Measurements from ENCODE around the gene PLA2G4E.

PLA2G4E gene

DNA sequence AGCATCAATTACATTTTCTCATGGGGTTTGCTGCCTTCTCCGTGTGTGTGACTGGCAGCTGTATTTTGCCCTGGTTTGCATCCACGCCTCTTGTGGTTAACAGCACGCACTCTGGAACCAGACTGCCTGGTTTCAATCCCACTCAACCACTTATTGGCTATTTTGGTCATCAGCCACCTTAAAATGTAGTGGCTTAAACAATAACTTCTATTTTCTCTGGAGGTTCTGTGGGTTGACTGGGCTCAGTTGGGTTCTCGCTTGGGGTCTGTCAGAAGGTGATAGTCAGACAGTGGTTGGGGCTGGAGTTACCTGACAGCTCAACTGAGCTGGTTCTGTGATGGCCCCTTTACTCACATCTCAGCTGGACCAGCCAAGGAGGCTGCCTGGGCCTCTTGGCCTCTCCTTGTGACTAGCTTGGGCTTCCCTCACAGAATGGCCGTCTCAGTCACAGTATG lies 85.2 kb downstream of the PLA2G4E start:
- no peak overlapping the region for H3K4me3 ChIP-seq (ENCODE audit: low read length)
- H3K9me3 ChIP-seq (ENCODE audit: control insufficient read depth, low read length): no peaks in the 10 kb centered on the region
- H3K4me1 ChIP-seq (ENCODE audit: control insufficient read depth, insufficient read depth, low read length): peaks cover 27% of the 10 kb centered on the region
- peaks cover 4% of the 10 kb centered on the region for H3K36me3 ChIP-seq (ENCODE audit: control insufficient read depth, insufficient read depth, low read length, severe bottlenecking)
- no peaks in the 10 kb centered on the region for H3K27me3 ChIP-seq (replicated peaks; ENCODE audit: control insufficient read depth, insufficient read depth, low read length)
- no peak overlapping the region for H3K9ac ChIP-seq (ENCODE audit: low read length)
- DNase-seq (ENCODE audit: low read depth): no peak

- H3K27me3 ChIP-seq (replicated peaks; ENCODE audit: control insufficient read depth, insufficient read depth, low read length): no peaks in the 10 kb centered on the region
- H3K36me3 ChIP-seq (ENCODE audit: control insufficient read depth, insufficient read depth, low read length, severe bottlenecking): no peaks in the 10 kb centered on the region
- no peak overlapping the region for H3K4me3 ChIP-seq (ENCODE audit: low read length)
- no peak for DNase-seq (ENCODE audit: low read depth)
- H3K9ac ChIP-seq (ENCODE audit: low read length): no peak overlapping the region
- H3K4me1 ChIP-seq (ENCODE audit: control insufficient read depth, insufficient read depth, low read length): peaks cover 30% of the 10 kb centered on the region
- no peaks in the 10 kb centered on the region for H3K9me3 ChIP-seq (ENCODE audit: control insufficient read depth, low read length)
Measured at GRCh38 chr15:41934843-41935242, 86.0 kb downstream of the PLA2G4E start.

DNA sequence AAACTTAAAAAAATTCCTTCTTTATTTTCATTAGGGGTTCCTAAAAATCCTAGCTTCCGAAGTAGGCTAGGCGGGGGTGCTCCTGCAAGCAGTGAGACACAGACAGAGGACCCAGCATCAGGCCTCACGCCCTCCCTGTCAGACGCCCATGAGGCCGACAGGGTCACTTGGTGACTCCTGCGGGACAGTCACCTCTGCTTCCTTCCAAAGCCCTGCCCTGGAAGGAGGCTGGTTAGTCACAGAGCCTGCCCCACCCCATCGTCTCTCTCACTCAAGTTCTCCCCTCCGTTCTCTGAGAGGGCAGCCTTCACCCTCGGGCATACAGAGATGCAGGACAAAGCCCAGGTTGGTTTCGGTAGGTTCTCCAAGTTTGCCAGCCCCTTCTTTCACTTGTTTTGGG lies 87.1 kb downstream of the PLA2G4E start:
- Histone ChIP-seq H3K27me3 (replicated peaks; ENCODE audit: control insufficient read depth, insufficient read depth, low read length) (no peaks in the 10 kb centered on the region), H3K9ac (ENCODE audit: low read length) (no peak overlapping the region), H3K36me3 (ENCODE audit: control insufficient read depth, insufficient read depth, low read length, severe bottlenecking) (no peaks in the 10 kb centered on the region), H3K4me1 (ENCODE audit: control insufficient read depth, insufficient read depth, low read length) (peaks cover 41% of the 10 kb centered on the region), H3K4me3 (ENCODE audit: low read length) (no peak overlapping the region), H3K9me3 (ENCODE audit: control insufficient read depth, low read length) (no peaks in the 10 kb centered on the region)
- no peak for DNase-seq (ENCODE audit: low read depth)

GRCh38 chr15:41933326-41933725 lies 87.5 kb downstream of the PLA2G4E start:
- no peak overlapping the region for H3K4me3 ChIP-seq (ENCODE audit: low read length)
- H3K4me1 ChIP-seq (ENCODE audit: control insufficient read depth, insufficient read depth, low read length): peaks cover 45% of the 10 kb centered on the region
- H3K27me3 ChIP-seq (replicated peaks; ENCODE audit: control insufficient read depth, insufficient read depth, low read length): no peaks in the 10 kb centered on the region
- no peaks in the 10 kb centered on the region for H3K36me3 ChIP-seq (ENCODE audit: control insufficient read depth, insufficient read depth, low read length, severe bottlenecking)
- H3K9me3 ChIP-seq (ENCODE audit: control insufficient read depth, low read length): no peaks in the 10 kb centered on the region
- no peak overlapping the region for H3K9ac ChIP-seq (ENCODE audit: low read length)
- DNase-seq (ENCODE audit: low read depth): no peak

GRCh38 chr15:41932511-41933289 lies 88.1 kb downstream of the PLA2G4E start:
- Histone ChIP-seq H3K9ac (ENCODE audit: low read length) (no peak overlapping the region), H3K4me3 (ENCODE audit: low read length) (no peak overlapping the region), H3K27me3 (replicated peaks; ENCODE audit: control insufficient read depth, insufficient read depth, low read length) (no peaks in the 10 kb centered on the region), H3K36me3 (ENCODE audit: control insufficient read depth, insufficient read depth, low read length, severe bottlenecking) (no peaks in the 10 kb centered on the region), H3K4me1 (ENCODE audit: control insufficient read depth, insufficient read depth, low read length) (peaks cover 51% of the 10 kb centered on the region), H3K9me3 (ENCODE audit: control insufficient read depth, low read length) (no peaks in the 10 kb centered on the region)
- no peak for DNase-seq (ENCODE audit: low read depth)

DNA sequence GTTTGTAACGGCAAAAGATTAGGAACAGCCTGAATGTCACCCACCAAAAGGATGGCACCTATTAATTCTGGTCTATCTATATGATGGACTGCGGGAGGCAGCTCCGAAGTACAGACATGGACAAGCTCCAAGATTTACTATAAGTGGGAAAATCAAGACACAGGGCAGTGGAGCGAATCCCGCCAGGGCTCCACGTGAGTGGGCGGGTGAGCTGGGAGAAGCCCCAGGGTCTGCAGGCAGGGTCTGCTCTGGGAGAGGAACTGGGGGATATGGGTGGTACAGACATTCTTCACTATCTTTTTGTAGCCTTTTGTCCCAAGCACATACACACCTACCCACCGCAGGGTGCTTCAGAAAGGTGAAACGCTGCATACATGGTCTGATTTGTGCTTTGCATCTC lies 88.7 kb downstream of the PLA2G4E start:
- H3K4me1 ChIP-seq (ENCODE audit: control insufficient read depth, insufficient read depth, low read length): peaks cover 55% of the 10 kb centered on the region
- H3K36me3 ChIP-seq (ENCODE audit: control insufficient read depth, insufficient read depth, low read length, severe bottlenecking): no peaks in the 10 kb centered on the region
- no peak overlapping the region for H3K4me3 ChIP-seq (ENCODE audit: low read length)
- no peak overlapping the region for H3K9ac ChIP-seq (ENCODE audit: low read length)
- no peak for DNase-seq (ENCODE audit: low read depth)
- H3K9me3 ChIP-seq (ENCODE audit: control insufficient read depth, low read length): no peaks in the 10 kb centered on the region
- no peaks in the 10 kb centered on the region for H3K27me3 ChIP-seq (replicated peaks; ENCODE audit: control insufficient read depth, insufficient read depth, low read length)

Measured in adipocyte (in vitro differentiated cells).